GM21360 (cell line): ENCODE results near the gene MRRF.
"Not testable (repeated sequence)": the region's sequence is repeated elsewhere in the genome, so short reads cannot be mapped to it uniquely, and the experiment has no call there.

ENCODE experiments used
- ATAC-seq: cut with Tn5 transposase; IDR thresholded peaks from one replicate; pipeline ENCODE4 v1.9.1; 2021; ENCODE audit warnings: mild to moderate bottlenecking, moderate library complexity; ENCODE audit not compliant: unreplicated experiment

The MRRF gene

DNA sequence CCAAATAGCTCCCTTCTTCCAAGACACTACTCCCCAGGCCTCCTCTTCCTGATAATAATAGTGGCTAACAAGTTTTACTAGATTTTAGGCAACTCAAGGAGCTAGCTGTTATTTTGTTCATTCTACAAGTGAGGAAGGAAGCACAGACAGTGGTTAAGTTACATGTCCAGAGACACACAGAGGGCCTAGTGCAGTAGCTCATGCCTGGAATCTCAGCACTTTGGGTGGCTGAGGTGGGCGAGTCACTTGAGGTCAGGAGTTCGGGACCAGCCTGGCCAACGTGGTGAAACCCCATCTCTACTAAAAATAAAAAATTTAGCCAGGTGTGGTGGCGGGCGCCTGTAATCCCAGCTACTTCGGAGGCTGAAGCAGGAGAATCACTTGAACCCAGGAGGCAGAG, 65.8 kb downstream of the MRRF start:
- ATAC-seq, result not testable (repeated sequence)

DNA sequence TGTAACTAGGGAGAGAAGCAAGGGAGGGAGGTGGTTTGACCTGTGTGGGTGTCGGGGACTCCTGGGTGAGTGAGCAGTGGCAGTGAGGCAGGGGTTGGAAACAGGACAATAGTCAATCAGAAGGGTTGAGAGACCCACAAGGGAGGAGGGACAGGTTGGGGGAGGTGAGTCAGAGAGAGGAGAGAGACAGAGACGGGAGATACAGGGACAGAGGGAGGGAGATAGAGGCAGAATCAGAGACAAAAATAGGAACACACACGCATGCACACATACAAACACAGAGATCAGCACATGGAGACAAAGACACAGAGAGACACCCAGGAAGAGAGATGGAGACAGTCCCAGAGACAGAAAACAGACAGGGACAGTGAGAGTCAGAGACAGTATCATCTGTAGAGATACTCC, 66.8 kb downstream of the MRRF start:
- ATAC-seq, result no peak

DNA sequence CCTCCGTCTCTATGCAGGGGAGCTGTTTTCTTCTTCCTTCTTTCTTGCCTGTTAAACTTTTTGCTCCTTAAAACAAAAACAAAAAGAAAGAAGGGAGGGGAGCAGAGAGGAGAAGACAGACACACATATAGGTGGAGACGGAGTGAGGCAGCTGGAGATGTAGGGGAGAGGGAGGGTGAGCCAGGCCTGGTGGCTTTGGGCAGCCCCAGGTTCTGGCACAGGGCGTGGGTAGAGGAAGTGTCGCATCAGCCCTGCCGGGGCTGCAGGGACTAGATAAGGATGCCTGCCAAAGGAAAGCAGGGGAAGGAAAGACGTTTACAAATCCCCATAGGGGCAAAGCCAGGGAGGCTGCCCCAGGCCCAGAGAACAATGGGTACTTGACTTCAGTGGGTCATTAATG, 67.4 kb downstream of the MRRF start:
- no peak for ATAC-seq

DNA sequence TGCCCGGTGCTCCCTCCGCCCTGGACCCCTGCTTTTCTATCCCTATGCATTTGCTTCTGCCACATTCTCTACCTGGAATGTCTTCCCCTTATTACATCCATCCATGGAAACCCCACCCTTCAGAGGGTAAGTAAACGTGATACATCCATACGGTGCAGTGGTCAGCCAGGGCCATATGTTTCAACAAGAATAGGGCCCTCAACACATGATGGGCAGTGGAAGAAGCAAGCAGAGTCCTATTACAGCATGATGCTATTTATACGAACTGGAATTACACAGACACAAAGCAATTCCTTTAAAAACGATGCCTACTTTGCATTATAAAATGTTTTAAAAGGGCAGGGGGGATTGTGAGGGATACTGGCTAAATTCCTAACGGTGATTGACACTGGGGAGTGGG, 68.0 kb downstream of the MRRF start:
- ATAC-seq, result no peak

DNA sequence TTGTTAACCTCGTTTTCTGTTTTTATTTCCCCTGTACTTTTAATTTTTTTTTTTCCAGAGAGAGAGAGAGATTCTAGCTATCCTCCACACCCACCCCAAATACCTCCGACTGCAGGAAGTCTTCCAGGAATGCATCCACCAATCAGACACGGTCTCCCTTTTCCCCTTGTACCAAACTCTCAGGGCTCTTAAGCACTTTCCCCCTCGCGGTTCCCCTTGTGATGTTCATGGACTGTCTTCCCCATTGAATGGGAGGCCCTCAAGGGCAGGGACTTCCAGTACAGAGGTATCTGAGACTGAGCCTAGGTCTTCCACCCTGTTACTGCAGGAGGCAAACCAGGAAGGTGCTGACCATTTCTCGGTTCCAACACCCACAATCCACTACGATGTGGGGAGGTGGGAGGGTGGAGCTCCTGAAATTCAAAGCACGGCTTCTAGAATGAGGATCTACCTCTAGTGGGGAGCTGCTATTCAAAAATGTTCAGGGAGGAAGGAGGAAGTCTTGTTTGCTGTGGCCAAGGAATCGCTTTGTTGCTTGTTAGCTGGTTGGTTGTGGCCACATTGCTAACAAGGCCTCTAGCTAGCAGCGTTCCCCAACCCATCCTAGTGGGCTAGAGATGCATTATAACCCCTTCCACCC, 68.6 kb downstream of the MRRF start:
- no peak for ATAC-seq

DNA sequence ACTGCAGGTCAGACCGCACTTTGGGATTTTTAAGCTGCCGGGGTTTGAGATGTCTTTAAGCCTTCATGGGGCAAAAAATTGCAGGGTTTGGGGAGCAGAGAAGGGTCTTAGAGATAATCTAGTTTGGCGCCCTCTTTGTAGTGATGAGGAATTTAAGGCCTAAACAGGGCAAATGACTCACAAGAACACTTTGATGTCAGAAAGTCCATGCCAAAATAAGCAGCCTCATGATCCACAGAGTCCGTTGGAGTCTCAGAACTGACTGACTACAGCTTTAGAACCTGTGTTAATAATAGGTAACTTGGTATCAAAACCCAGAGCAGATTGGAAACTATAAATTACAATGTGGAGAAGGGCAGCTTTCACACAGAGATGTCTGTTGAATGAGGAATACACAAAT, 70.2 kb downstream of the MRRF start:
- ATAC-seq, result no peak

DNA sequence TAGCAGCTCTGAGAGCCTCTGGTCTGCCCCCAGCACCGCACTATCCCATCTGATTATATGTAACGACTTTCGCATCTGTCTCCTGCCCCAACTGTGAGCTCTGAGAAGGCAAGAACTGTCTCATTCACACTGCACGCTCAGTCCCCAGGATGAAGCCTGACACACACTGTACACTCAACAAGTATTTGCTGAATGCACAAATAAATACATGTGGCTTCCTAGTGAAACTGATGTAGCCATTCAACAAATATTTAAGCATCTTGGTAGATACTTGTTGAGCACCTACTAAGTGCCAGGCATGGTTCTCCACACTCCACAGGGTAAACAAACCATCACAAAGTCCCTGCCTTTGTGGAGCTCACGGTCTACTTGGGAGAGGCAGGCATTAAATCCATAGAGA, 71.5 kb downstream of the MRRF start:
- ATAC-seq, result no peak

DNA sequence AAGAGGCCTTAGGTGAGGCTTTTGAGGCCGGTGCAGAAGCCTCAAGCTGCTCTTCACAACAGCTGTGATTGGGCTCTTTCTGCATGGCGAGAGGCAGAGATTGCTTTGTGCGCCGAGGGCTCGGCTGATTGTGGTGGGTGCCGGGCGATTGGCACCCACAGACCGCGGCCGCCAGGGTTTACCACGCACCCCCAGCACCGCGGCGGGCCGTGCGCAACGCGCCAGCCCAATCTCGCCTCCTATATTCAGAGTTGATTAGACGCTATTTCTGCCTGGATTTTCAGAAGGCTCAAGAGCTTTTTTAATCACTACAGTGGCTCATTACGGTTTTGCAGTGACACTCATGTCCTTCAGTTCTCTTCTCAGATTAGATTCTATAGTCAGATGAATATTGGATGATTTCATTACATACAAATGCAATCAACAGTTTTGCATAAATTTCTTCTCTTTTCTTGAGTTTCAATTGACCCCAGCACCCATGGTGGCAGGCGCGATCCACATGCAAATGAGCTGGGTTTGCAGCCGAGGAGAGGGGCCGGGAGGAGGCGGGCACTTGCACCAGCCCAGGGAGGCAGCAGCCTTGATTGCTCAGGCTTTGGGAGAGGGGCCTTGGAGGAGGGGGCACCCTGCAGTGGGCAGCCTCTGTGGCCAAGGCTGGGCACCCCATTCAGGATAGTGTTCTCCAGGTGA, 72.3 kb downstream of the MRRF start:
- ATAC-seq, result no peak

DNA sequence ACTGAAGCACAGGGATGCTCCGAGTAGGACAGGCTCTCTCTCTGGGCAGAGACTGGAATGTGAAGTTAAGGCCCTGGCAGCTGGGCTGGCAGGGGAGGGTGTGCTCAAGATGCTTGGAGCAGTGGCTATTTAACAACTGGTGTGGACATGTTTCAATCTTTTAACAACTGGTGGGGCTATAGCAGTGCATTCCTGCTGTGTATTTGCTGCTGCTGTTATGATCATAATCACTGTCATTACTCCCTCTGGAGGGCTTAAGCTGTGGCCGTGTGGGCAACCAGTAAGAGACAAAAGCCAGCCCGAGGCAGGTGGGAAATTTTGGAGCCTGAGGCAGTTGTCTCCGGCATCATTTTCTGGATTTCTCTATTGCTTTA, 72.9 kb downstream of the MRRF start:
- ATAC-seq, result no peak

DNA sequence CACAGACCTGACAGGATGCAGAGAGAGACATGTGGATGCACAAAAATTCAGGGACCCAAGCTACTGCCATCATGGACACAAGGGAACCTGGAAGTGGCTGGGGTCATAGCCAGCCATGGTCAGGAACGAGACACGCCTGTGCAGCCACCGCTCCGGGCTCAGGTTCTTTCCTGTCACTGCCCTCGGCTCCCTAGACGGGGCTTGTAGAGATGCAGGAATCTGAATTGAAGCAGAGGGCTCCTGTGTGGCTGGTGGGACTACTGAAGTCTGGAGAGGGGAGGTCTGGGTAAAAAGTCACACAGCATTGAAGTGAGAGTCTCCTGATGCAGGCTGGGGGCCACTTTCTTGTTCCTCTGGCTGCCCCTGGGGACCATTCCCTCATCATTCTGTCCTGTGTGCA, 73.9 kb downstream of the MRRF start:
- ATAC-seq, result no peak

DNA sequence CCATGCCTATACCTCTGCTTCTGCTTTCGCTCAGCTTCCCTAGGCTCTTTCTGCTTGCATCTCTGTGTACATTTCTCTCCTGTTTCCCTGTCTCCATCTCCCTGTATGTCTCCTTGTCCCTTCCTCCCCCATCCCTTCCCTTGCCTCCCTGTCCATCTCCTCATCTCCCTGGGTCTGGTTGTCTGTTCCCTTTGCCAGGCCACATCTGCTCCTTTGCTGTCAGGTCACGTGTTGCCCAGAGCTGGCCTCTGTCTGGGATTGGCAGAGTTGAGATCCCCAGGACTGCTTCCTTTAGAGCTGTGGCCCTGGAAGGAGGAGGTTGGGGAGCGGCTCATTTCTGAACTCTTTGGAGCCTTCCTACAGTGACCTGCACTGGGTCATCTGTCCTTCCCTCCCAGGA, 74.3 kb downstream of the MRRF start:
- ATAC-seq, result no peak

DNA sequence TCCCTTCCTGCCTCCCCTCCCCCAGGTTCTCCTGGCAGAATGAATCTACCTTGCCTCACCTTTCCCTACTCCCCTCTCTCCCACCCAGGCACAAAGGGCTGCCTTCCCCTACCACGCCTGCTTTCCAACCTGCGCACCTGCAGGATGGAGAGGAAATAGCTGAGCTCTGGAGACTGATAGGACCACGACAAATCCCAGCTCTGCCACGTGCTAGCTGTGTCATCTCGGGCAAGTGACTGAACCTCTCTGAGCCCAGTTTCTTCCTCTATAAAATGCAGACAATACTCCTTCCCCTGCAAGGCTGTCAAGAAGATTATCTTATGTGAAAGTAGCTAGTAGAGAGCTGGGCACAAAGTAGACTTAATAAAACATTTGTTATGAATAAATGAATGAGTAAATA, 74.9 kb downstream of the MRRF start:
- no peak for ATAC-seq

DNA sequence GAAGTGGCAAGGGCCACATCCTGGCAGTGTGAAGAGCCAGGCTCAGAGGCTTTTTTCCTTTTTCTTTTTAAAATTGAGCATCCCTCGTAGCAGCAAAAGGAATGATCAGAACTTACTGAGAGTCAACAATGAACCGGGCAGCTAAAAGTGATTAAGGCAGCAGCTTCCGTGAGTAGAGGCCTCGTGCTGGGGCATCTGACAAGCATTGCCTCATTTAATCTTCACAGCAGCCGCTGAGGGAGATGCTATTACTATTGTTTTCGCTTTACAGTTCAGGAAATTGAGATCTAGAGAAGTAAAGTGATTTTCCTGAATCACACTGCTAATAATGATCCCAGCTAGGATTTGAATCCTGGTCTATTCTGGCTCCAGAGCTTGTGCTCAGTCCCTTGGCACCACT, 75.5 kb downstream of the MRRF start:
- no peak for ATAC-seq

DNA sequence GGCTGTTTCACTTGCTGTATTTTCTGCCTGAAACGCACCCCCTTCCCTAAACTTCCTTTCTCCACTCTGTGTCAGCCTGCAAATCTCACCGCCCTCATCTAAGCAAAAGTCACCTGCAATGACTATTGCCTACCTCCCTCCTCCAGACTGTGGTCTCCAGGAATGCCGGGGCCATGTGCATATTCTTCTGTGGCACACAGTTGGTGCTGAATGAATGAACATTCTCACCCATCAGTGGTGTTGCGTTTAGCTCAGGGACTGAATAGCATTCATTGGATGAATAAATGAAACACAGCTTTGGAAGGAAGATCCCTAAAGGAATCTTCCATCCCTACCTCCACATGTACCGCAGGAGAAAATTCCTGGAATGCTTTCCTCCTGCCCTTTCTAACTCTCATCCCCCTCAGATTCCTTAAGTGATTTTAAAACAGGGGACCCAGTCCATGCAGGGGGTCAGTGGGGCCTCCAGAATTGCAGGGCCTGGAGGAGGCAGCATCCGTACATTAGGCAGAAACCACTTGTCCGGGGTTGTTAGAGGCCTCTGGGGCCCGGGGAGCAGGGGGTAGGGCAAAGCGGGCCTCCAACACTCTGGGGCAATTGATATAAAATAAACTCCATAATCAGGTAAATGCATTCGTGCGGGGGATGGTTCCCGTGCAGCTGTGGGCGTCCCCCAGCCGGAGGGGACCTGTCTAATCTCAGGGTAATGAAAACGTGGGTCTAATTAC, 77.8 kb downstream of the MRRF start:
- no peak for ATAC-seq

DNA sequence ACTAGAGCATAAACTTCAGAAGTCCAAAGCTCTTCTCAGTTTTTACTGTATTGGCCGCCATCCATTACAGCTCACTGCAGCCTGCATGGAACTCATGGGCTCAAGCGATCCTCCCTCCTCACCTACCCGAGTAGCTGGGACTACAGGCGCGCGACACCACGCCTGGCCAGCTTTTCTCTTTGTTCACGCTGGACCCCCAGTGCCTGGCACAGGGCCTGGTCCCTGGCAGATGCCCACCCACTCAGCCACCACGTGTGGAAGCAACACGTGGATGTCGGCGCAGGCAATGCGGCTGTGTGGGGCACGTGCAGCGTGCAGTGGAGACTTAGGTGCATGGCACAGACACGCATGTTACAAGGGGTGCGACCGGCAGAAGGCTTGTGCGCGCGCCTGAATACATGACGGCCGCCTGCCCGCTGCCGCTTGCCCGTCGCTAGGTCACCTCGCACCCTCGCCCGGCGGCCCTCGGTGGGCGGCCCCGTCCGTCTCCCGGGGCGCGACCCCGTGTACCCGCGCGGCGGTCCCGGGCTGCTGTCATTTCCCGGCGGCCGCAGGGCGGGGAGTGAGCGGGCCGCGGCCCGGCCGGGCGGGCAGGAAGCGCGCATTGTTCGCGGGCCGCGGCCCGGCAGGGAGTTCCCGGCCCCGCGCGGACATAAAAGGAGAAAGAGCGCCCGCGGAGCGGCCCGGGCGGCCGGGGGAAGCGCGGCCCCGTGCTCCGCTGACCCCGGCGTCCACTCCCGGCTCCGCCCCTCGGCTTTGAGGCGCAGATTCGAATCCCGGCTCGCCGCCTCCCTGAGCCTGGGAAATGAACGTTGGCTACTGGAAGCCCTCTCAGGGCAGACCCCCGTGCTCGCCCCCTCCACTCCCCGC, 82.0 kb downstream of the MRRF start:
- ATAC-seq, result no peak

DNA sequence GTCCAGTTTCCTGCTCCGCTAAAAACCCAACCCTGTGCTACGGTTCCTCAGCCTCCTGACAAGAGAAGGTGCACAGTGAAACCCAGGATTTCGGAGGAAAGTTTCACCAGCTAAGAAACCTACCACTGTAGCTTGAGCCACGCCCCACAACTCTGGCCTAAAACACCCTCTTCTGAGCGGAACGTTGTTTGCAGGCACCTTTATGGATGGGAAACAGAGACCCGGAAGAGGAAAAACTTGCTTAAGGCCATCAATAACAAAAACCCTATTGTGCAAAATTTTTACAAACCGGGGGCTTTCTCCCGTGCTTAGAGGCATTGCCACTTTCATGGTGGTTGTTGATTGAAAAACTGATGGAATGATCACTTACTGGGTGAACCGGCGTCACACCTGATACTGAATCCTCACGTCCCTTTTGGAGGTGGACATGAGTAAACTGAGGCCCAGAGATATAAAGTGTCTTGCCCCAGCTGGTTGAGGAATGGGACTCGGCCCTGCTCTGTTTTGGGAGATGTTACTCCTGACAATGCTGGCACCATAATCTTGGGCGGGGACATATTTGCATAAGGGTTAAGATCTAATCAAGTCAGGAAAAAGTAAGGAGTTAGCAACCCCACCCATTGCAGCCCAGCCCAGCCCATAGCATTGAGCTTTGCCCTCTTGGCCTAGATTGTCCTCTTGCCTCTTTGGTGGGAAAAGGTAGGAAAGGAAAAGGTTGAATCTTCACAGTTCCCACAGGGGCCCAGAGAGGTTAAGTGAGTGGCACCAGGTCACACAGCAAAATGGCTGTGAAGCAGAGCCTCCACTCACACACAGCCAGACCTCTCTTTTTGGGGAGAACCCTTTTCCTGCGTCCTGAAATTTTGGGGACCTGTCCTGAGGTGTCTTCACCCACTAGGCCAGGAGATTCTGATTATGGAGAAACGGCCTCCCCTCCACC, 82.9 kb downstream of the MRRF start:
- no peak for ATAC-seq

DNA sequence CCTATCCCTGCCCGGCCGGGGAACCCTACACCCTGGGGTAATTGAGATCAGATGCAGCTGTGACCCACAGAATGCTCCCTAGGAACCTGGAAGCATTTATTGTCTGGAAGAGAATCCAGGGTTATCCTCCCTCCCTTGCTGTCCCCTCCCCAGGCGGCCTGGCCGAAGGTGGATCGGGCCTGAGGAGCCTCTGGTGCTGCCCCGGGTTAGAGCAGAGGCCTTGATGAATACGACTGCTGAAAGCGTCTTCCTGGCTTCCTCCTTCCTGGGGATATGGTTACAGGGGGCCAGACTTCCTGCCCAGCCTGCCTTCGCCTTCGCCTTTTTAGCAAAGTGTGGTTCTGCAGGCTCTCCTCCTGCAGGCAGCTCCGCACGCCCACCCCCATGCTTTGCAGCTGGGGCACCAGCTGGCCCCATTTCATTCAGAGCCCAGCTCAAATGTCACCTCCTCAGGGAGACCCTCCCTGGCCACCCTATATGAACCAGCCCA, 83.7 kb downstream of the MRRF start:
- ATAC-seq, result no peak

DNA sequence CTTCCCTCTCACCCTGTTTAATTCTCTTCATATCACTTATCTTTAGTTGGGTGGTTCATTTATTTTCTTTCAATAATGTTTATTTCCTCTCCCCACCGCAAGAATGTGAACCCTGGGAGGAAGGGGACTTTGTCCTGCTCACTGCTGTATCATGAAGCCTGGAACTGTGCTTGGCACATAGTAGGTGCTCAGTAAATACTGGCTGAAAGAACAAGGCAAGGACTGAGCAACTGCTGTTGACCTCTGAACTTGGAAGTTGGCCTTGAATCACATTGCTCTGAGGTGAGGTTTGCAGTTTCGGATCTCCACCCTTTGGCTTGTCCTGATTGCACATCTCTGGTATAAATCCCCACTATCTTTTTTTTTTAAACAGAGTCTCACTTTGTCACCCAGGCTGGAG, 84.1 kb downstream of the MRRF start:
- ATAC-seq, result no peak

DNA sequence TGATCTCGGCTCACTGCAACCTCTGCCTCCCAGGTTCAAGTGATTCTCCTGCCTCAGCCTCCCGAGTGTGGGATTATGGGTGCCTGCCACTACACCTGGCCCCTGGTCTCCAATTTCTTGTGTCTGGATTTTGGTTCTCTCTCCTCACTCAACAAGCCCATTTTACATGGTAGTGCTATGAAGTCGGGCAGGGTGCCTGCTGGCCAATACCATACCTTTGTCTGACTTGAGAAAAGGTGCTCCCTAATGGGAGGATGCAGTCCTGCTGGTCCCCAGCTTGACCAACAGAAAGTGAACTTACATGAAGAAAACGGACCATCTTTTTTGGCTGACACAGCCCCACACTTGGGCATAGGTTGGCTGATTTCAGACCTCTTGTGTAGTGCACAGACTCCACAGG, 84.5 kb downstream of the MRRF start:
- no peak for ATAC-seq
